Osteocyte (in vitro differentiated cells): ENCODE measurements around the gene PCED1A. TPM values are rescaled to one million over a fixed set of nuclear protein-coding genes. Genes with fewer than 3 reads are reported as not detected.

ENCODE experiments used
- DNase-seq: peaks from one replicate; pipeline ENCODE4 v3.0.0; 2021; ENCODE audit warnings: mixed read lengths; ENCODE audit not compliant: unreplicated experiment; ENCODE audit errors: extremely low spot score
- H3K27ac Mint-ChIP-seq: one replicate; pipeline ENCODE4 v1.8.0; 2021; ENCODE audit warnings: mild to moderate bottlenecking, mixed read lengths; ENCODE audit not compliant: unreplicated experiment
- H3K27me3 Mint-ChIP-seq: one replicate; pipeline ENCODE4 v1.8.0; 2021; ENCODE audit warnings: mixed read lengths; ENCODE audit not compliant: unreplicated experiment
- H3K36me3 Mint-ChIP-seq: one replicate; pipeline ENCODE4 v1.8.0; 2021; ENCODE audit warnings: mixed read lengths; ENCODE audit not compliant: unreplicated experiment
- H3K4me1 Mint-ChIP-seq: one replicate; pipeline ENCODE4 v1.8.0; 2021; ENCODE audit warnings: mixed read lengths; ENCODE audit not compliant: unreplicated experiment
- H3K4me3 Mint-ChIP-seq: one replicate; pipeline ENCODE4 v1.8.0; 2021; ENCODE audit warnings: mild to moderate bottlenecking, moderate library complexity, mixed read lengths; ENCODE audit not compliant: unreplicated experiment
- H3K9me3 Mint-ChIP-seq: one replicate; pipeline ENCODE4 v1.8.0; 2021; ENCODE audit warnings: mixed read lengths; ENCODE audit not compliant: unreplicated experiment
- total RNA-seq: library from RNA; stranded (reverse); gene quantifications from 2 replicates; pipeline ENCODE4 v1.2.1, GENCODE V29; 2021
- TF ChIP-seq, protein P1 (sequence below): fragments of 200-600 bp; sonication (generic); IDR thresholded peaks from 2 replicates; pipeline ENCODE4 v1.5.0; 2021; ENCODE audit warnings: antibody characterized with exemption, mild to moderate bottlenecking, moderate library complexity

The PCED1A gene
- total RNA-seq, 1 donor from 2014 or later = 80.8 TPM

- Mint-ChIP-seq H3K4me3 (peak overlapping the region; percentile 89), H3K36me3 (no peaks in the 10 kb centered on the region), H3K27ac (peak overlapping the region; percentile 20), H3K9me3 (no peaks in the 10 kb centered on the region), H3K27me3 (no peaks in the 10 kb centered on the region), H3K4me1 (peaks cover 69% of the 10 kb centered on the region)
- TF ChIP-seq, protein P1, sequence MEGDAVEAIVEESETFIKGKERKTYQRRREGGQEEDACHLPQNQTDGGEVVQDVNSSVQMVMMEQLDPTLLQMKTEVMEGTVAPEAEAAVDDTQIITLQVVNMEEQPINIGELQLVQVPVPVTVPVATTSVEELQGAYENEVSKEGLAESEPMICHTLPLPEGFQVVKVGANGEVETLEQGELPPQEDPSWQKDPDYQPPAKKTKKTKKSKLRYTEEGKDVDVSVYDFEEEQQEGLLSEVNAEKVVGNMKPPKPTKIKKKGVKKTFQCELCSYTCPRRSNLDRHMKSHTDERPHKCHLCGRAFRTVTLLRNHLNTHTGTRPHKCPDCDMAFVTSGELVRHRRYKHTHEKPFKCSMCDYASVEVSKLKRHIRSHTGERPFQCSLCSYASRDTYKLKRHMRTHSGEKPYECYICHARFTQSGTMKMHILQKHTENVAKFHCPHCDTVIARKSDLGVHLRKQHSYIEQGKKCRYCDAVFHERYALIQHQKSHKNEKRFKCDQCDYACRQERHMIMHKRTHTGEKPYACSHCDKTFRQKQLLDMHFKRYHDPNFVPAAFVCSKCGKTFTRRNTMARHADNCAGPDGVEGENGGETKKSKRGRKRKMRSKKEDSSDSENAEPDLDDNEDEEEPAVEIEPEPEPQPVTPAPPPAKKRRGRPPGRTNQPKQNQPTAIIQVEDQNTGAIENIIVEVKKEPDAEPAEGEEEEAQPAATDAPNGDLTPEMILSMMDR = no peak
- peak; percentile 68 for DNase-seq
These were observed 31.4 kb upstream of the PCED1A start for GRCh38 chr20:2871661-2872458.

GRCh38 chr20:2871111-2871465 is 30.6 kb upstream of the PCED1A start:
- peak overlapping the region; percentile 89 for H3K27ac Mint-ChIP-seq
- H3K4me1 Mint-ChIP-seq = peaks cover 62% of the 10 kb centered on the region

DNA sequence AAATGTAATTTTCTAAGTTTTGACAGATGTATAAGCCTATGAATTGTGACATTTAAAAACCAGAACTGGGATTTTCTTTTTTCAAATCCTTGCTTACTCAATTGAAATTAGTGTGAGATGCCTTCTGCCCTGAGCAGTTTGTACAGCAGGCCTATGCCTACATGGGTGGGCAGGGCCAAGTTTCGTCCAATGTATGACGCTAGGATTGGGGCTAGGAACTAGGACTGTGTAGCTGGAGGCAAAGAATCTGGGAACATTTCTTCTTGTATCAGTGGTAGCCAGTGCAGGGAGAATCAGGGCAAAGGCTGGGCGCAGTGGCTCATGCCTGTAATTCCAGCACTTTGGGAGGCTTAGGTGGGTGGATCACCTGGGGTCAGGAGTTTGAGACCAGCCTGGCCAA is 28.9 kb upstream of the PCED1A start:
- Mint-ChIP-seq H3K9me3 (no peaks in the 10 kb centered on the region), H3K36me3 (peaks cover 13% of the 10 kb centered on the region), H3K27ac (peak overlapping the region; percentile 63), H3K4me3 (no peak overlapping the region), H3K4me1 (peaks cover 47% of the 10 kb centered on the region), H3K27me3 (no peaks in the 10 kb centered on the region)
- TF ChIP-seq, protein P1 = no peak
- DNase-seq = no peak

More at GRCh38 chr20:2871111-2871465, 30.6 kb upstream of the PCED1A start:
- TF ChIP-seq, protein P1 = no peak
- H3K27me3 Mint-ChIP-seq = no peaks in the 10 kb centered on the region
- no peaks in the 10 kb centered on the region for H3K9me3 Mint-ChIP-seq
- peaks cover 2% of the 10 kb centered on the region for H3K36me3 Mint-ChIP-seq
- DNase-seq = no peak
- H3K4me3 Mint-ChIP-seq = no peak overlapping the region

DNA sequence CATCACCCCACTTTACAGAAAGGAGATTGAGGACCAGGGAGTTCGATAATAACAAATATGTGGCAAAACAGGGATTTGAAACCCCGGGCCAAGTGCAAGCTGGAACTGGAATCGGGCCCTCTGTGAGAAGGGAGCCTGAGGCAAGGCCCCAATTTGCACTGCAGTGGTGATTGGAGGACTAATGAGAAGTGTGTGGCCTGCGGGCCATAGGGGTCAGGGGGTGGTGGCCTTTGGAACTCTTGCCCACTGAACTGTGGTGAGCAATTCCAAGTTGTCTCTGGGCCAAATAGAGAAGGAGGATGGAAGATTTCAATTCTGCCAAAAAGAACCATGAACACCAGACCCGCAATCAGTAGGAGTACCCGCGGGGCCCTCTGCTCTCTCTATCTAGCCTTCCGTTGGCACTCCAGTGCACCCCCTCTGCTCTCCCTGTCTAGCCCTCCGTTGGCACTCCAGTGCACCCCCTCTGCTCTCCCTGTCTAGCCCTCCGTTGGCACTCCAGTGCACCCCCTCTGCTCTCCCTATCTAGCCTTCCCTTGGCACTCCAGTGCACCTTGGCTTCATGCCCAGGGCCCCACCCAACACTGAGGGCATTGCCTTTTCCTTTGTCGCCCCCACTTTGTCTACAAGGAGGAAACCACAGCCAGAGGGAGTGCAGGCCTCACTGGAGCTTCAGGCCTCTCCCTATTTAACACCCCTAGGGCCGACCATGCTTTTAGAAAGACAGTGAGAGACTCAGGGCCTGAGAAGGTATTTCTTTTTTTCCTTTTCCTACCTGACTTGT is 26.8 kb upstream of the PCED1A start:
- Mint-ChIP-seq H3K4me1 (peaks cover 38% of the 10 kb centered on the region), H3K9me3 (no peaks in the 10 kb centered on the region), H3K36me3 (peaks cover 14% of the 10 kb centered on the region), H3K27ac (peak overlapping the region; percentile 14), H3K4me3 (no peak overlapping the region), H3K27me3 (no peaks in the 10 kb centered on the region)
- TF ChIP-seq, protein P1 = no peak
- DNase-seq = no peak

DNA sequence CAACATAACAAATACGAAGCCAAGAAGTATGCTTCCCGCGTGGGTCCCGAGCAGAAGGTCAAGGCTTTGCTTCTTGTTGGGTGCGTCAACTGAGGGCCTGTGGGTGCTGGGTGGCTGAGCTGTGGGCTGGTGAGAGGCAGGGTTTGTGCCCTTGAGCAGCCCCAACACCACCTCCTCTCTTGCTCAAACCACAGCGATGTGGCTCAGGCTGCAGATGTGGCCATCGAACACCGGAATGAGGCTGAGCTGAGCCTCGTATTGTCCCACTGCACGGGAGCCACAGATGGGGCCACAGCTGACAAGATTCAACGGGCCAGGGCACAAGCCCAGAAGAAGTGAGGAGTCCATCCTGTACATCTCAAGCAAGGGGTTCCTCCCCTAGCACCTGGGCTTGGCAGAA is 25.8 kb upstream of the PCED1A start:
- peaks cover 17% of the 10 kb centered on the region for H3K36me3 Mint-ChIP-seq
- peaks cover 31% of the 10 kb centered on the region for H3K4me1 Mint-ChIP-seq
- no peaks in the 10 kb centered on the region for H3K9me3 Mint-ChIP-seq
- H3K4me3 Mint-ChIP-seq = no peak overlapping the region
- TF ChIP-seq, protein P1 = no peak
- H3K27me3 Mint-ChIP-seq = no peaks in the 10 kb centered on the region
- no peak overlapping the region for H3K27ac Mint-ChIP-seq
- DNase-seq = no peak
